Upper lobe of left lung (tissue), 4 donors: ENCODE results near the gene CENPV.

Experiments used
- CTCF ChIP-seq, 6 experiments: fragments of 450-650 bp in 4 of 6; fragments of 200-600 bp in 2 of 6; sonication (generic) in 2 of 6; IDR thresholded peaks; one replicate each; pipeline ENCODE4 v1.5.1; 2016 to 2019; ENCODE audit warnings: antibody characterized with exemption in 6 of 6
- POLR2A ChIP-seq, 4 donors: fragments of 450-650 bp; IDR thresholded peaks; one replicate each; pipeline ENCODE4 v1.5.1; 2016 to 2017; ENCODE audit warnings: antibody characterized with exemption in 4 of 4, mild to moderate bottlenecking in 2 of 4

GRCh38 chr17:16306211-16306610, 47.1 kb downstream of the CENPV start:
- TF ChIP-seq CTCF (IDR thresholded peaks at IDR 0.05), result no peak
- TF ChIP-seq POLR2A (IDR thresholded peaks at IDR 0.05), result no peak
